Ovary (tissue), 3 donors: ENCODE measurements around the gene SLC23A2.

Experiments used
- CTCF ChIP-seq, 3 donors: fragments of 450-650 bp in 2 of 3; fragments of 200-600 bp in 1 of 3; IDR thresholded peaks; one replicate each; pipeline versions ENCODE4 v1.5.1 to v1.8.0; 2016 to 2022; ENCODE audit warnings: antibody characterized with exemption in 3 of 3, mild to moderate bottlenecking in 1 of 3
- POLR2A ChIP-seq: fragments of 450-650 bp; IDR thresholded peaks from one replicate; pipeline ENCODE4 v1.6.1; 2017; ENCODE audit warnings: antibody characterized with exemption, mild to moderate bottlenecking, moderate library complexity
- donor health status: DM: no; HTN: no; CAD: no.

- TF ChIP-seq CTCF (IDR thresholded peaks at IDR 0.05) (no peak), POLR2A (no peak)
Measured at GRCh38 chr20:4937407-4938319, 63.6 kb downstream of the SLC23A2 start.
